ENCODE data around the gene CERS5.

CERS5 gene

GRCh38 chr12:50203691-50204090 lies 36.5 kb upstream of the CERS5 start:
- H3K4me2 ChIP-seq (ENCODE audit: low read length) = no peak overlapping the region
- H3K9me3 ChIP-seq (ENCODE audit: insufficient read depth, low read length) = no peaks in the 10 kb centered on the region
- TF ChIP-seq EZH2phosphoT487 (IDR thresholded peaks at IDR 0.05; ENCODE audit: low read depth) = no peak
- TF ChIP-seq, protein P1, sequence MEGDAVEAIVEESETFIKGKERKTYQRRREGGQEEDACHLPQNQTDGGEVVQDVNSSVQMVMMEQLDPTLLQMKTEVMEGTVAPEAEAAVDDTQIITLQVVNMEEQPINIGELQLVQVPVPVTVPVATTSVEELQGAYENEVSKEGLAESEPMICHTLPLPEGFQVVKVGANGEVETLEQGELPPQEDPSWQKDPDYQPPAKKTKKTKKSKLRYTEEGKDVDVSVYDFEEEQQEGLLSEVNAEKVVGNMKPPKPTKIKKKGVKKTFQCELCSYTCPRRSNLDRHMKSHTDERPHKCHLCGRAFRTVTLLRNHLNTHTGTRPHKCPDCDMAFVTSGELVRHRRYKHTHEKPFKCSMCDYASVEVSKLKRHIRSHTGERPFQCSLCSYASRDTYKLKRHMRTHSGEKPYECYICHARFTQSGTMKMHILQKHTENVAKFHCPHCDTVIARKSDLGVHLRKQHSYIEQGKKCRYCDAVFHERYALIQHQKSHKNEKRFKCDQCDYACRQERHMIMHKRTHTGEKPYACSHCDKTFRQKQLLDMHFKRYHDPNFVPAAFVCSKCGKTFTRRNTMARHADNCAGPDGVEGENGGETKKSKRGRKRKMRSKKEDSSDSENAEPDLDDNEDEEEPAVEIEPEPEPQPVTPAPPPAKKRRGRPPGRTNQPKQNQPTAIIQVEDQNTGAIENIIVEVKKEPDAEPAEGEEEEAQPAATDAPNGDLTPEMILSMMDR (IDR thresholded peaks at IDR 0.05; ENCODE audit: low read depth, low read length) = no peak
- peaks cover 7% of the 10 kb centered on the region; the same call in 1 of the 2 replicates for H4K20me1 ChIP-seq (ENCODE audit: insufficient read depth, low read length)
- no peak overlapping the region for H3K9ac ChIP-seq (ENCODE audit: low read length)
- peaks cover 51% of the 10 kb centered on the region for H3K36me3 ChIP-seq (replicated peaks; ENCODE audit: low read depth, low read length)
- no peaks in the 10 kb centered on the region for H3K4me1 ChIP-seq (ENCODE audit: low read length)
- no peak overlapping the region for H2AFZ ChIP-seq (ENCODE audit: low read depth, low read length)
- no peak overlapping the region for H3K27ac ChIP-seq (ENCODE audit: low read length)
- no peak overlapping the region for H3K4me3 ChIP-seq (ENCODE audit: low read length)
- H3K79me2 ChIP-seq (ENCODE audit: low read length) = peaks cover 31% of the 10 kb centered on the region
- no peaks in the 10 kb centered on the region for H3K27me3 ChIP-seq (ENCODE audit: low read depth, low read length)

GRCh38 chr12:50201987-50202521 lies 34.9 kb upstream of the CERS5 start:
- H3K36me3 ChIP-seq (replicated peaks; ENCODE audit: low read depth, low read length) = peaks cover 63% of the 10 kb centered on the region
- no peaks in the 10 kb centered on the region for H3K4me1 ChIP-seq (ENCODE audit: low read length)
- H3K4me3 ChIP-seq (ENCODE audit: low read length) = no peak overlapping the region
- no peaks in the 10 kb centered on the region for H3K27me3 ChIP-seq (ENCODE audit: low read depth, low read length)
- H2AFZ ChIP-seq (ENCODE audit: low read depth, low read length) = no peak overlapping the region
- peaks cover 14% of the 10 kb centered on the region for H3K79me2 ChIP-seq (ENCODE audit: low read length)
- H3K9me3 ChIP-seq (ENCODE audit: insufficient read depth, low read length) = no peaks in the 10 kb centered on the region
- peaks cover 5% of the 10 kb centered on the region; the same call in 1 of the 2 replicates for H4K20me1 ChIP-seq (ENCODE audit: insufficient read depth, low read length)
- H3K4me2 ChIP-seq (ENCODE audit: low read length) = no peak overlapping the region
- TF ChIP-seq, protein P1 (IDR thresholded peaks at IDR 0.05; ENCODE audit: low read depth, low read length) = no peak
- no peak for TF ChIP-seq EZH2phosphoT487 (IDR thresholded peaks at IDR 0.05; ENCODE audit: low read depth)
- no peak overlapping the region for H3K27ac ChIP-seq (ENCODE audit: low read length)
- H3K9ac ChIP-seq (ENCODE audit: low read length) = no peak overlapping the region

GRCh38 chr12:50200552-50201273 lies 33.5 kb upstream of the CERS5 start:
- Histone ChIP-seq H3K27ac (ENCODE audit: low read length) (no peak overlapping the region), H3K4me1 (ENCODE audit: low read length) (no peaks in the 10 kb centered on the region)

GRCh38 chr12:50198829-50199228 lies 31.7 kb upstream of the CERS5 start:
- Histone ChIP-seq H3K4me2 (ENCODE audit: low read length) (no peak overlapping the region), H3K79me2 (ENCODE audit: low read length) (peaks cover 7% of the 10 kb centered on the region), H3K36me3 (replicated peaks; ENCODE audit: low read depth, low read length) (peaks cover 56% of the 10 kb centered on the region), H2AFZ (ENCODE audit: low read depth, low read length) (no peak overlapping the region), H3K9me3 (ENCODE audit: insufficient read depth, low read length) (no peaks in the 10 kb centered on the region), H3K4me1 (ENCODE audit: low read length) (no peaks in the 10 kb centered on the region), H4K20me1 (ENCODE audit: insufficient read depth, low read length) (no peaks in the 10 kb centered on the region), H3K27ac (ENCODE audit: low read length) (no peak overlapping the region), H3K9ac (ENCODE audit: low read length) (no peak overlapping the region), H3K4me3 (ENCODE audit: low read length) (no peak overlapping the region), H3K27me3 (ENCODE audit: low read depth, low read length) (no peaks in the 10 kb centered on the region)
- no peak for TF ChIP-seq EZH2phosphoT487 (IDR thresholded peaks at IDR 0.05; ENCODE audit: low read depth)
- TF ChIP-seq, protein P1 (IDR thresholded peaks at IDR 0.05; ENCODE audit: low read depth, low read length) = no peak

More at GRCh38 chr12:50200552-50201273, 33.5 kb upstream of the CERS5 start:
- Histone ChIP-seq H3K4me3 (ENCODE audit: low read length) (no peak overlapping the region), H3K79me2 (ENCODE audit: low read length) (peaks cover 7% of the 10 kb centered on the region), H4K20me1 (ENCODE audit: insufficient read depth, low read length) (no peaks in the 10 kb centered on the region; the same call in 1 of the 2 replicates), H3K4me2 (ENCODE audit: low read length) (no peak overlapping the region), H3K27me3 (ENCODE audit: low read depth, low read length) (no peaks in the 10 kb centered on the region), H3K36me3 (replicated peaks; ENCODE audit: low read depth, low read length) (peaks cover 70% of the 10 kb centered on the region), H3K9ac (ENCODE audit: low read length) (no peak overlapping the region), H3K9me3 (ENCODE audit: insufficient read depth, low read length) (no peaks in the 10 kb centered on the region), H2AFZ (ENCODE audit: low read depth, low read length) (no peak overlapping the region)
- TF ChIP-seq, protein P1 (IDR thresholded peaks at IDR 0.05; ENCODE audit: low read depth, low read length) = no peak
- no peak for TF ChIP-seq EZH2phosphoT487 (IDR thresholded peaks at IDR 0.05; ENCODE audit: low read depth)

All from OCI-LY3 (cell line).